Activated T-helper 2 cell treated with anti-CD3 and anti-CD28 coated beads, Interferon-gamma antibody, Interleukin-2, Interleukin-4, amounts not matched to agents 10 μg/mL and 5 μg/mL and 100 μg/mL, durations not matched to agents 14 hours and 24 hours and 36 hours (primary cell): ENCODE measurements around the gene SYTL2. TPM values are rescaled to one million over a fixed set of nuclear protein-coding genes. Genes with fewer than 3 reads are reported as not detected.
A peak's percentile ranks its signal among the peaks of the same experiment; 100 is the strongest.

ENCODE experiments used
- DNase-seq: peaks from one replicate; pipeline ENCODE4 v3.0.0; 2021; ENCODE audit warnings: low spot score
- H3K27ac Mint-ChIP-seq: one replicate; pipeline ENCODE4 v1.8.0; 2021; ENCODE audit warnings: mixed read lengths
- H3K27me3 Mint-ChIP-seq: one replicate; pipeline ENCODE4 v1.8.0; 2021; ENCODE audit warnings: low read depth, mixed read lengths
- H3K36me3 Mint-ChIP-seq: one replicate; pipeline ENCODE4 v1.8.0; 2021; ENCODE audit warnings: low read depth, mixed read lengths
- H3K4me1 Mint-ChIP-seq: one replicate; pipeline ENCODE4 v1.8.0; 2021; ENCODE audit warnings: low read depth, mixed read lengths
- H3K4me3 Mint-ChIP-seq: one replicate; pipeline ENCODE4 v1.8.0; 2021; ENCODE audit warnings: low read depth, mild to moderate bottlenecking, moderate library complexity, mixed read lengths
- H3K9me3 Mint-ChIP-seq: one replicate; pipeline ENCODE4 v1.8.0; 2021; ENCODE audit warnings: mixed read lengths
- intact Hi-C: fragments of 100-400 bp; cut with micrococcal nuclease; formaldehyde crosslinking; loops from one replicate; pipeline ENCODE4 v1.15.1; 2023
- total RNA-seq: library from RNA; stranded (reverse); gene quantifications from 2 replicates; pipeline ENCODE4 v1.2.3, GENCODE V29; 2022

Gene SYTL2
- total RNA-seq, 1 donor from 2014 or later = 16.0 TPM

- no peak overlapping the region for H3K27ac Mint-ChIP-seq
Measured at GRCh38 chr11:85704967-85705366, 106.0 kb downstream of the SYTL2 start.

GRCh38 chr11:85699957-85700741, 110.8 kb downstream of the SYTL2 start:
- H3K4me3 Mint-ChIP-seq = no peak overlapping the region
- H3K27me3 Mint-ChIP-seq = peaks cover 2% of the 10 kb centered on the region
- intact Hi-C loops = loop anchor here (2.0 kb wide), 1 partner anchor 51 kb away; no protein-coding TSS in a partner anchor
- peaks cover 43% of the 10 kb centered on the region for H3K4me1 Mint-ChIP-seq
- no peak for DNase-seq
- peaks cover 11% of the 10 kb centered on the region for H3K9me3 Mint-ChIP-seq
- H3K36me3 Mint-ChIP-seq = peaks cover 46% of the 10 kb centered on the region
- H3K27ac Mint-ChIP-seq = peak overlapping the region; percentile 83

More at GRCh38 chr11:85704967-85705366, 106.0 kb downstream of the SYTL2 start:
- no peak for DNase-seq
- peaks cover 11% of the 10 kb centered on the region for H3K9me3 Mint-ChIP-seq
- peaks cover 2% of the 10 kb centered on the region for H3K27me3 Mint-ChIP-seq
- intact Hi-C loops = no loop called here
- H3K4me1 Mint-ChIP-seq = peaks cover 11% of the 10 kb centered on the region
- H3K4me3 Mint-ChIP-seq = no peak overlapping the region
- peaks cover 35% of the 10 kb centered on the region for H3K36me3 Mint-ChIP-seq

- Mint-ChIP-seq H3K36me3 (peaks cover 36% of the 10 kb centered on the region), H3K4me3 (no peak overlapping the region), H3K27me3 (no peaks in the 10 kb centered on the region), H3K27ac (no peak overlapping the region), H3K9me3 (peaks cover 5% of the 10 kb centered on the region), H3K4me1 (peaks cover 50% of the 10 kb centered on the region)
- DNase-seq = no peak
- intact Hi-C loops = no loop called here
Measured at GRCh38 chr11:85698195-85698594, 112.7 kb downstream of the SYTL2 start.

- Mint-ChIP-seq H3K4me3 (no peak overlapping the region), H3K4me1 (peaks cover 50% of the 10 kb centered on the region), H3K36me3 (peaks cover 35% of the 10 kb centered on the region), H3K27me3 (no peaks in the 10 kb centered on the region), H3K27ac (no peak overlapping the region), H3K9me3 (peaks cover under 1% of the 10 kb centered on the region)
- intact Hi-C loops = no loop called here
- DNase-seq = no peak
Measured at GRCh38 chr11:85697747-85698146, 113.2 kb downstream of the SYTL2 start.

GRCh38 chr11:85695546-85695945, 115.4 kb downstream of the SYTL2 start:
- Mint-ChIP-seq H3K27me3 (peaks cover 2% of the 10 kb centered on the region), H3K9me3 (no peaks in the 10 kb centered on the region), H3K27ac (no peak overlapping the region), H3K36me3 (peaks cover 40% of the 10 kb centered on the region), H3K4me3 (no peak overlapping the region), H3K4me1 (peaks cover 50% of the 10 kb centered on the region)
- intact Hi-C loops = no loop called here
- no peak for DNase-seq

- H3K36me3 Mint-ChIP-seq = peaks cover 39% of the 10 kb centered on the region
Measured at GRCh38 chr11:85694385-85694980, 116.5 kb downstream of the SYTL2 start.

GRCh38 chr11:85685820-85686459, 125.0 kb downstream of the SYTL2 start, which contains the start of gene CCDC89:
Gene CCDC89, minus strand, starts transcription at chr11:85686195. Its CDS starts 65 bp downstream, at chr11:85686130.
- H3K27ac Mint-ChIP-seq = no peak within 1 kb of the TSS
- no peaks in the 10 kb centered on the region for H3K9me3 Mint-ChIP-seq
- intact Hi-C loops = no loop called here
- H3K27me3 Mint-ChIP-seq = peaks cover 7% of the 10 kb centered on the region
- no peak for DNase-seq
- H3K4me1 Mint-ChIP-seq = peaks cover 24% of the 10 kb centered on the region
- no peak within 1 kb of the TSS for H3K4me3 Mint-ChIP-seq
- H3K36me3 Mint-ChIP-seq = peaks cover 11% of the 10 kb centered on the region

More at GRCh38 chr11:85694385-85694980, 116.5 kb downstream of the SYTL2 start:
- Mint-ChIP-seq H3K4me3 (no peak overlapping the region), H3K4me1 (peaks cover 43% of the 10 kb centered on the region), H3K27me3 (peaks cover 7% of the 10 kb centered on the region), H3K27ac (no peak overlapping the region), H3K9me3 (no peaks in the 10 kb centered on the region)
- no peak for DNase-seq
- intact Hi-C loops = loop anchor here (1.0 kb wide), 2 partner anchors 133 to 160 kb away; no protein-coding TSS in a partner anchor

- no peak for DNase-seq
- Mint-ChIP-seq H3K27me3 (peaks cover 6% of the 10 kb centered on the region), H3K27ac (no peak overlapping the region), H3K9me3 (no peaks in the 10 kb centered on the region), H3K4me1 (peaks cover 18% of the 10 kb centered on the region), H3K36me3 (peaks cover 7% of the 10 kb centered on the region), H3K4me3 (no peak overlapping the region)
- intact Hi-C loops = no loop called here
Measured at GRCh38 chr11:85685125-85685819, 125.7 kb downstream of the SYTL2 start.

GRCh38 chr11:85682330-85683305, 128.3 kb downstream of the SYTL2 start:
- no peaks in the 10 kb centered on the region for H3K9me3 Mint-ChIP-seq
- peak overlapping the region; percentile 79 for H3K27ac Mint-ChIP-seq
- H3K4me3 Mint-ChIP-seq = peak overlapping the region; percentile 81
- intact Hi-C loops = loop anchor here (5.0 kb wide), 1 partner anchor 55 kb away; the partner anchor contains the start of genes DLG2 and TMEM126B
- peaks cover 4% of the 10 kb centered on the region for H3K36me3 Mint-ChIP-seq
- DNase-seq = peak; percentile 40
- H3K4me1 Mint-ChIP-seq = peaks cover 17% of the 10 kb centered on the region
- peaks cover 13% of the 10 kb centered on the region for H3K27me3 Mint-ChIP-seq

GRCh38 chr11:85680897-85681296, 130.0 kb downstream of the SYTL2 start:
- peaks cover 17% of the 10 kb centered on the region for H3K4me1 Mint-ChIP-seq
- no peak for DNase-seq
- no peak overlapping the region for H3K4me3 Mint-ChIP-seq
- H3K9me3 Mint-ChIP-seq = no peaks in the 10 kb centered on the region
- no peak overlapping the region for H3K27ac Mint-ChIP-seq
- peaks cover 4% of the 10 kb centered on the region for H3K36me3 Mint-ChIP-seq
- peaks cover 13% of the 10 kb centered on the region for H3K27me3 Mint-ChIP-seq
- intact Hi-C loops = loop anchor here (5.0 kb wide), 1 partner anchor 54 kb away; the partner anchor contains the start of genes DLG2 and TMEM126B

GRCh38 chr11:85679576-85679975, 131.4 kb downstream of the SYTL2 start:
- peaks cover 5% of the 10 kb centered on the region for H3K9me3 Mint-ChIP-seq

More at GRCh38 chr11:85679576-85679975, 131.4 kb downstream of the SYTL2 start:
- peaks cover 17% of the 10 kb centered on the region for H3K4me1 Mint-ChIP-seq
- intact Hi-C loops = no loop called here
- peaks cover 13% of the 10 kb centered on the region for H3K27me3 Mint-ChIP-seq
- H3K4me3 Mint-ChIP-seq = no peak overlapping the region
- no peak overlapping the region for H3K27ac Mint-ChIP-seq
- H3K36me3 Mint-ChIP-seq = peaks cover 7% of the 10 kb centered on the region
- DNase-seq = no peak
